ENCODE measurements around the gene SGK1. TPM values are rescaled to one million over a fixed set of nuclear protein-coding genes. Genes with fewer than 3 reads are reported as not detected.

Gene SGK1
- total and polyA plus RNA-seq, 4 donors = 68.9 to 299 (median 148) TPM

DNA sequence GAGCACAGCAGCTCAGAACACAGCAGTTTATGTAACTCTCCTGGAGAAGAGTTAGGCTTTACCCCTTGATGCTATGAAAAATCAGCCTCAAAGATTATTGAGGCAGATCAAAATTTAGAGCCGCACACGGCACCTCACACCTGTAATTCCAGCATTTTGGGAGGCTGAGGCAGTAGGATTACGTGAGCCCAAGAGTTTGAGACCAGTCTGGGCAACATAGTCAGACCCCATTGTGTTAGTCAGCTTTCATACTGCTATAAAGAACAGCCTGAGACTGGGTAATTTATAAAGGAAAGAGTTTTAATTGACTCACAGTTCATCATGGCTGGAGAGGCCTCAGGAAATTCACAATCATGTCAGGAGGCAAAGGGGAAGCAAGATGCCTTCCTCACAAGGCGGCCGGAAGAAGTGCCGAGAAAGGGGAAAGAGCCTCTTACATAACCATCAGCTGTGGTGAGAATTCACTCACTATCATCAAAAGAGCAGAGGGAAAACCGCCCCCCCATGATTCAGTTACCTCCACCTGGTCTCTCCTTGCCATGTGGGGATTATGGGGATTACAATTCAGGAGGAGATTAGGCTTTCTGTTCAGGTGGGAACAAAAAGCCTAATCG lies 87.7 kb downstream of the SGK1 start:
- Histone ChIP-seq H3K27ac (ENCODE audit: low read depth in 1 of 2, low read length in 1 of 2) (no peak overlapping the region), H3K27me3 (ENCODE audit: control insufficient read depth in 3 of 3, insufficient read depth in 3 of 3, low read length in 2 of 3) (no peaks in the 10 kb centered on the region), H3K9me3 (ENCODE audit: control insufficient read depth in 4 of 4, insufficient read depth in 3 of 4, low read length in 3 of 4) (no peaks in the 10 kb centered on the region), H3K4me1 (ENCODE audit: control insufficient read depth in 5 of 5, insufficient read depth in 5 of 5, low read length in 5 of 5) (no peaks in the 10 kb centered on the region), H3K4me3 (no peak overlapping the region), H3K36me3 (ENCODE audit: control insufficient read depth in 4 of 4, insufficient read depth in 4 of 4, low read length in 4 of 4) (no peaks in the 10 kb centered on the region), H3K9ac (ENCODE audit: insufficient read depth in 1 of 2, low read length in 2 of 2) (no peak overlapping the region)
- ATAC-seq (ENCODE audit: insufficient read depth, low FRiP score) (no peak), DNase-seq (no peak)
- TF ChIP-seq, protein P1, sequence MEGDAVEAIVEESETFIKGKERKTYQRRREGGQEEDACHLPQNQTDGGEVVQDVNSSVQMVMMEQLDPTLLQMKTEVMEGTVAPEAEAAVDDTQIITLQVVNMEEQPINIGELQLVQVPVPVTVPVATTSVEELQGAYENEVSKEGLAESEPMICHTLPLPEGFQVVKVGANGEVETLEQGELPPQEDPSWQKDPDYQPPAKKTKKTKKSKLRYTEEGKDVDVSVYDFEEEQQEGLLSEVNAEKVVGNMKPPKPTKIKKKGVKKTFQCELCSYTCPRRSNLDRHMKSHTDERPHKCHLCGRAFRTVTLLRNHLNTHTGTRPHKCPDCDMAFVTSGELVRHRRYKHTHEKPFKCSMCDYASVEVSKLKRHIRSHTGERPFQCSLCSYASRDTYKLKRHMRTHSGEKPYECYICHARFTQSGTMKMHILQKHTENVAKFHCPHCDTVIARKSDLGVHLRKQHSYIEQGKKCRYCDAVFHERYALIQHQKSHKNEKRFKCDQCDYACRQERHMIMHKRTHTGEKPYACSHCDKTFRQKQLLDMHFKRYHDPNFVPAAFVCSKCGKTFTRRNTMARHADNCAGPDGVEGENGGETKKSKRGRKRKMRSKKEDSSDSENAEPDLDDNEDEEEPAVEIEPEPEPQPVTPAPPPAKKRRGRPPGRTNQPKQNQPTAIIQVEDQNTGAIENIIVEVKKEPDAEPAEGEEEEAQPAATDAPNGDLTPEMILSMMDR (IDR thresholded peaks at IDR 0.05; ENCODE audit: control extremely low read depth, extremely low read depth) = no peak
- whole genome bisulfite sequencing, 2 donors = 52 to 70% methylated on average over 8 of the region's 8 CpGs

DNA sequence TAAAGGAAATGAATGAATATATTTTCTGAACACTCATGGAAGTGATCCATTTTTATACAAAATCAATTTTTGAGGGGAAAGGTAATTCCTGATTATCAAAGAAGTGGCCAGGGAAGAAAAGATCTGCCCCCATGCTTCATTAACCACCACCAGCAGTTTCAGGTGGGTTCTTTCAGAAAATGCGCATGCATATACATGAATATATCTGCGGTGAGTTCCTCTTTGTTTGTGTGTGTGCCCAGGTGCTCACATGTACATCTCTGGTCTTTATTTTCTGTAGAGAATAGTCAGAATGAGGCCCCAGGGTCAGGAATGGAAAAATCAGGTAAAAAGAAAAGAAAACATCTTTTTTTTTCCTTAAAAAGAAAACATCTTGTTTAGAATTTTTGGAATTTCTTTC lies 88.4 kb downstream of the SGK1 start:
- 80 to 90% methylated on average over 2 of the region's 2 CpGs for WGBS, 2 donors
- H3K9ac ChIP-seq (ENCODE audit: insufficient read depth in 1 of 2, low read length in 2 of 2) = no peak overlapping the region
- DNase-seq = no peak
- H3K9me3 ChIP-seq (ENCODE audit: control insufficient read depth in 4 of 4, insufficient read depth in 3 of 4, low read length in 3 of 4) = no peaks in the 10 kb centered on the region
- H3K4me3 ChIP-seq = no peak overlapping the region
- no peak overlapping the region for H3K27ac ChIP-seq (ENCODE audit: low read depth in 1 of 2, low read length in 1 of 2)
- no peak for ATAC-seq (ENCODE audit: insufficient read depth, low FRiP score)
- no peaks in the 10 kb centered on the region for H3K4me1 ChIP-seq (ENCODE audit: control insufficient read depth in 5 of 5, insufficient read depth in 5 of 5, low read length in 5 of 5)
- TF ChIP-seq, protein P1 (IDR thresholded peaks at IDR 0.05; ENCODE audit: control extremely low read depth, extremely low read depth) = no peak
- H3K36me3 ChIP-seq (ENCODE audit: control insufficient read depth in 4 of 4, insufficient read depth in 4 of 4, low read length in 4 of 4) = no peaks in the 10 kb centered on the region
- no peaks in the 10 kb centered on the region for H3K27me3 ChIP-seq (ENCODE audit: control insufficient read depth in 3 of 3, insufficient read depth in 3 of 3, low read length in 2 of 3)

DNA sequence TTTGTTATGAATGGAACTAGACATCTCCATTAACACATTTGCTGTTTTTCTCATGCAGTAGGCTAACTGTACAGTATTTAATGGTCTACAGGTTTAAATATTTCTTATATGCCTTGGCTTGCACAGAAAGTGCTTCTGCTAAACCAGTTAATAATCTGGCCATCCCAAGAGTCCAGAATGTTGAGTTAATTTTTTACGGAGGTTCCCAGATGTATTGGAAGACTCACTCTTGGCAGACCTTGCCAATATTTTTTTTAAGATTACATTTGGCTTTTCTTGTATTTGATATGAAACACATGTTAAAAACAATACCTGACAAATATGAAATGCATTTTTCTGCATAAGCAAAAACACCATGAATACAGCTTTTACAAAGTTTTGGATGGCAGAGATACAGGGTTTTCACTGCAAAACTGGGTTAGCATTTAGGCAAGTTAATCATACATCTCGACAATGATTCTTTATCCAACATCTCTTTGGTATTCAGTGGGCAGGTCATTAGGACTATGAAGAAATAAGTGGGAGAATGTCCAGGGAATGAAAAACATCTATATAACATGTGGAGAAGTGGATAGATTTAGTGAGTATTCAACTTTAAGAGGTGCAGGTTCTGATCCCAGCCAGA lies 94.0 kb downstream of the SGK1 start:
- 79 to 88% methylated on average over 2 of the region's 2 CpGs for WGBS, 2 donors
- no peak for ATAC-seq (ENCODE audit: insufficient read depth, low FRiP score)
- TF ChIP-seq, protein P1 (IDR thresholded peaks at IDR 0.05; ENCODE audit: control extremely low read depth, extremely low read depth) = no peak
- H3K36me3 ChIP-seq (ENCODE audit: control insufficient read depth in 4 of 4, insufficient read depth in 4 of 4, low read length in 4 of 4) = no peaks in the 10 kb centered on the region
- DNase-seq = no peak
- H3K9me3 ChIP-seq (ENCODE audit: control insufficient read depth in 4 of 4, insufficient read depth in 3 of 4, low read length in 3 of 4) = no peaks in the 10 kb centered on the region
- H3K9ac ChIP-seq (ENCODE audit: insufficient read depth in 1 of 2, low read length in 2 of 2) = no peak overlapping the region
- no peak overlapping the region for H3K27ac ChIP-seq (ENCODE audit: low read depth in 1 of 2, low read length in 1 of 2)
- H3K4me1 ChIP-seq (ENCODE audit: control insufficient read depth in 5 of 5, insufficient read depth in 5 of 5, low read length in 5 of 5) = no peaks in the 10 kb centered on the region
- no peak overlapping the region for H3K4me3 ChIP-seq
- H3K27me3 ChIP-seq (ENCODE audit: control insufficient read depth in 3 of 3, insufficient read depth in 3 of 3, low read length in 2 of 3) = no peaks in the 10 kb centered on the region

Data from lung (tissue), 12 donors.